GM23338 (cell line): ENCODE data around the gene TSHZ3.

Experiments
- CREB1 ChIP-seq: fragments of 250-450 bp; sonication (Bioruptor Pico); IDR thresholded peaks from 2 replicates; pipeline ENCODE4 v1.5.0; 2020; ENCODE audit warnings: low read depth, mild to moderate bottlenecking, moderate library complexity
- EZH2 ChIP-seq: fragments of 200-600 bp; sonication (generic); IDR thresholded peaks from one replicate; pipeline ENCODE4 v1.8.0; 2017; ENCODE audit warnings: antibody characterized with exemption, mild to moderate bottlenecking, low read depth; ENCODE audit not compliant: unreplicated experiment
- EZH2phosphoT487 ChIP-seq: fragments of 200-600 bp; sonication (generic); IDR thresholded peaks from one replicate; pipeline ENCODE4 v1.8.1; 2018; ENCODE audit warnings: antibody characterized with exemption; ENCODE audit not compliant: unreplicated experiment
- JUNB ChIP-seq: IDR thresholded peaks from one replicate; pipeline ENCODE4 v1.6.1; 2016; ENCODE audit warnings: antibody characterized with exemption; ENCODE audit not compliant: unreplicated experiment
- NANOG ChIP-seq: IDR thresholded peaks from 2 replicates; pipeline ENCODE4 v1.6.1; 2016; ENCODE audit warnings: antibody characterized with exemption, borderline replicate concordance
- POLR2AphosphoS5 ChIP-seq: IDR thresholded peaks from 2 replicates; pipeline ENCODE4 v1.6.1; 2016; ENCODE audit warnings: antibody characterized with exemption, low read depth
- TF ChIP-seq, protein P1 (sequence below), 2 experiments: fragments of 200-600 bp in 1 of 2; sonication (generic) in 1 of 2; conservative IDR thresholded peaks; 2 replicates each; pipeline versions ENCODE4 v1.5.1 to v1.6.1; 2016 to 2017; ENCODE audit warnings: antibody characterized with exemption in 2 of 2, low read depth in 2 of 2, mild to moderate bottlenecking in 2 of 2, moderate library complexity in 1 of 2
- TF ChIP-seq, protein P2 (sequence below): IDR thresholded peaks from one replicate; pipeline ENCODE4 v1.6.1; 2018; ENCODE audit warnings: antibody characterized with exemption; ENCODE audit not compliant: unreplicated experiment
- TF ChIP-seq, protein P3 (sequence below): IDR thresholded peaks from 2 replicates; pipeline ENCODE4 v1.6.1; 2016; ENCODE audit warnings: antibody characterized with exemption

DNA sequence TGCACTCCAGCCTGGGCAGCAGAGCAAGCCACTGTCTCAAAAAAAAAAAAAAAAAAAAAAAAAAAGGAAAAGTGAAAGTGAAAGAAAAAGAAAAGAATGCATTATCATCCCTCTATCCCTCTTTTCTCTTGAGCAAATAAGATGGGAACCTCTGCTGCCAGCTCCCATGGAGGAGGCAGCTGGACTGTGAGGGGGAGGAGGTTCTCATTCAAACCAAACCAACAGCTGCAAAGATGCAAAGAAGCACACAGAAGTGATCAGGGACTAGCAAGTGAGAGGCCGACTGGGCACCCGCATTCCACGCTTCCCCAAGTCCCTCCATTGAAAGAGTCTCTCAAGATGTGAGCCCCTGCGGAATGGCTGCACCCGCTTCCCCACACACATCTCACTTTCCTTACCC, 63.5 kb downstream of the TSHZ3 start:
- TF ChIP-seq POLR2AphosphoS5, result no peak
- TF ChIP-seq, protein P1, sequence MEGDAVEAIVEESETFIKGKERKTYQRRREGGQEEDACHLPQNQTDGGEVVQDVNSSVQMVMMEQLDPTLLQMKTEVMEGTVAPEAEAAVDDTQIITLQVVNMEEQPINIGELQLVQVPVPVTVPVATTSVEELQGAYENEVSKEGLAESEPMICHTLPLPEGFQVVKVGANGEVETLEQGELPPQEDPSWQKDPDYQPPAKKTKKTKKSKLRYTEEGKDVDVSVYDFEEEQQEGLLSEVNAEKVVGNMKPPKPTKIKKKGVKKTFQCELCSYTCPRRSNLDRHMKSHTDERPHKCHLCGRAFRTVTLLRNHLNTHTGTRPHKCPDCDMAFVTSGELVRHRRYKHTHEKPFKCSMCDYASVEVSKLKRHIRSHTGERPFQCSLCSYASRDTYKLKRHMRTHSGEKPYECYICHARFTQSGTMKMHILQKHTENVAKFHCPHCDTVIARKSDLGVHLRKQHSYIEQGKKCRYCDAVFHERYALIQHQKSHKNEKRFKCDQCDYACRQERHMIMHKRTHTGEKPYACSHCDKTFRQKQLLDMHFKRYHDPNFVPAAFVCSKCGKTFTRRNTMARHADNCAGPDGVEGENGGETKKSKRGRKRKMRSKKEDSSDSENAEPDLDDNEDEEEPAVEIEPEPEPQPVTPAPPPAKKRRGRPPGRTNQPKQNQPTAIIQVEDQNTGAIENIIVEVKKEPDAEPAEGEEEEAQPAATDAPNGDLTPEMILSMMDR (conservative IDR thresholded peaks at IDR 0.05; ENCODE audit: low read depth in 2 of 2), result no peak
- TF ChIP-seq EZH2phosphoT487, result no peak
- TF ChIP-seq, protein P2, sequence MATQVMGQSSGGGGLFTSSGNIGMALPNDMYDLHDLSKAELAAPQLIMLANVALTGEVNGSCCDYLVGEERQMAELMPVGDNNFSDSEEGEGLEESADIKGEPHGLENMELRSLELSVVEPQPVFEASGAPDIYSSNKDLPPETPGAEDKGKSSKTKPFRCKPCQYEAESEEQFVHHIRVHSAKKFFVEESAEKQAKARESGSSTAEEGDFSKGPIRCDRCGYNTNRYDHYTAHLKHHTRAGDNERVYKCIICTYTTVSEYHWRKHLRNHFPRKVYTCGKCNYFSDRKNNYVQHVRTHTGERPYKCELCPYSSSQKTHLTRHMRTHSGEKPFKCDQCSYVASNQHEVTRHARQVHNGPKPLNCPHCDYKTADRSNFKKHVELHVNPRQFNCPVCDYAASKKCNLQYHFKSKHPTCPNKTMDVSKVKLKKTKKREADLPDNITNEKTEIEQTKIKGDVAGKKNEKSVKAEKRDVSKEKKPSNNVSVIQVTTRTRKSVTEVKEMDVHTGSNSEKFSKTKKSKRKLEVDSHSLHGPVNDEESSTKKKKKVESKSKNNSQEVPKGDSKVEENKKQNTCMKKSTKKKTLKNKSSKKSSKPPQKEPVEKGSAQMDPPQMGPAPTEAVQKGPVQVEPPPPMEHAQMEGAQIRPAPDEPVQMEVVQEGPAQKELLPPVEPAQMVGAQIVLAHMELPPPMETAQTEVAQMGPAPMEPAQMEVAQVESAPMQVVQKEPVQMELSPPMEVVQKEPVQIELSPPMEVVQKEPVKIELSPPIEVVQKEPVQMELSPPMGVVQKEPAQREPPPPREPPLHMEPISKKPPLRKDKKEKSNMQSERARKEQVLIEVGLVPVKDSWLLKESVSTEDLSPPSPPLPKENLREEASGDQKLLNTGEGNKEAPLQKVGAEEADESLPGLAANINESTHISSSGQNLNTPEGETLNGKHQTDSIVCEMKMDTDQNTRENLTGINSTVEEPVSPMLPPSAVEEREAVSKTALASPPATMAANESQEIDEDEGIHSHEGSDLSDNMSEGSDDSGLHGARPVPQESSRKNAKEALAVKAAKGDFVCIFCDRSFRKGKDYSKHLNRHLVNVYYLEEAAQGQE, result no peak
- no peak for TF ChIP-seq JUNB
- no peak for TF ChIP-seq EZH2
- TF ChIP-seq CREB1, result no peak
- TF ChIP-seq NANOG, result no peak
- TF ChIP-seq, protein P3, sequence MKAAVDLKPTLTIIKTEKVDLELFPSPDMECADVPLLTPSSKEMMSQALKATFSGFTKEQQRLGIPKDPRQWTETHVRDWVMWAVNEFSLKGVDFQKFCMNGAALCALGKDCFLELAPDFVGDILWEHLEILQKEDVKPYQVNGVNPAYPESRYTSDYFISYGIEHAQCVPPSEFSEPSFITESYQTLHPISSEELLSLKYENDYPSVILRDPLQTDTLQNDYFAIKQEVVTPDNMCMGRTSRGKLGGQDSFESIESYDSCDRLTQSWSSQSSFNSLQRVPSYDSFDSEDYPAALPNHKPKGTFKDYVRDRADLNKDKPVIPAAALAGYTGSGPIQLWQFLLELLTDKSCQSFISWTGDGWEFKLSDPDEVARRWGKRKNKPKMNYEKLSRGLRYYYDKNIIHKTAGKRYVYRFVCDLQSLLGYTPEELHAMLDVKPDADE, result no peak
